GM18909 (cell line): Measurements from ENCODE around the gene CEP170B.
"Not testable (repeated sequence)": the region's sequence is repeated elsewhere in the genome, so short reads cannot be mapped to it uniquely, and the experiment has no call there.

ENCODE experiments used
- ATAC-seq: cut with Tn5 transposase; IDR thresholded peaks from one replicate; pipeline ENCODE4 v1.9.1; 2021; ENCODE audit warnings: mild to moderate bottlenecking; ENCODE audit not compliant: unreplicated experiment, poor library complexity

The CEP170B gene

GRCh38 chr14:104888489-104889374 is 23.7 kb downstream of the CEP170B start:
- ATAC-seq, result no peak

GRCh38 chr14:104889375-104889757 is 24.3 kb downstream of the CEP170B start:
- ATAC-seq, result no peak

GRCh38 chr14:104890292-104890691 is 25.2 kb downstream of the CEP170B start:
- not testable (repeated sequence) for ATAC-seq

GRCh38 chr14:104891121-104891551 is 26.1 kb downstream of the CEP170B start:
- ATAC-seq, result no peak

- no peak for ATAC-seq
These were observed 26.8 kb downstream of the CEP170B start for GRCh38 chr14:104891664-104892530.

GRCh38 chr14:104892531-104893434 is 27.7 kb downstream of the CEP170B start:
- no peak for ATAC-seq

GRCh38 chr14:104893435-104894207 is 28.6 kb downstream of the CEP170B start:
- no peak for ATAC-seq

- no peak for ATAC-seq
These were observed 29.5 kb downstream of the CEP170B start for GRCh38 chr14:104894331-104895206.

- no peak for ATAC-seq
These were observed 30.2 kb downstream of the CEP170B start for GRCh38 chr14:104895207-104895785.

GRCh38 chr14:104895786-104896661 is 31.0 kb downstream of the CEP170B start:
- ATAC-seq, result no peak

- ATAC-seq, result no peak
These were observed 32.5 kb downstream of the CEP170B start for GRCh38 chr14:104897330-104898194.

- ATAC-seq, result no peak
These were observed 33.1 kb downstream of the CEP170B start for GRCh38 chr14:104898195-104898558.

- ATAC-seq, result no peak
These were observed 33.9 kb downstream of the CEP170B start for GRCh38 chr14:104898870-104899510.

GRCh38 chr14:104899781-104900180 is 34.7 kb downstream of the CEP170B start:
- no peak for ATAC-seq

- no peak for ATAC-seq
These were observed 35.8 kb downstream of the CEP170B start for GRCh38 chr14:104900639-104901512.
